ENCODE data around the gene FHOD3.

Gene FHOD3

GRCh38 chr18:36334798-36335197 is 37.3 kb downstream of the FHOD3 start:
- ATAC-seq (ENCODE audit: low read depth), result no peak
- Mint-ChIP-seq H3K4me3 (no peak overlapping the region), H3K9me3 (no peaks in the 10 kb centered on the region), H3K4me1 (no peaks in the 10 kb centered on the region), H3K27me3 (peaks cover 8% of the 10 kb centered on the region), H3K36me3 (no peaks in the 10 kb centered on the region), H3K27ac (no peak overlapping the region)
- DNase-seq (ENCODE audit: low spot score in 2 of 2), result no peak

- no peak for DNase-seq (ENCODE audit: low spot score in 2 of 2)
- Mint-ChIP-seq H3K36me3 (no peaks in the 10 kb centered on the region), H3K4me3 (no peak overlapping the region), H3K9me3 (no peaks in the 10 kb centered on the region), H3K27ac (no peak overlapping the region), H3K27me3 (peaks cover 6% of the 10 kb centered on the region), H3K4me1 (no peaks in the 10 kb centered on the region)
- no peak for ATAC-seq (ENCODE audit: low read depth)
Observed at GRCh38 chr18:36335476-36336279, 38.2 kb downstream of the FHOD3 start.

GRCh38 chr18:36337679-36338402 is 40.3 kb downstream of the FHOD3 start:
- Mint-ChIP-seq H3K9me3 (peaks cover 8% of the 10 kb centered on the region), H3K27ac (no peak overlapping the region), H3K4me3 (no peak overlapping the region), H3K4me1 (no peaks in the 10 kb centered on the region), H3K36me3 (no peaks in the 10 kb centered on the region), H3K27me3 (peaks cover 7% of the 10 kb centered on the region)
- ATAC-seq (ENCODE audit: low read depth), result no peak
- no peak for DNase-seq (ENCODE audit: low spot score in 2 of 2)

- ATAC-seq (ENCODE audit: low read depth) (no peak), DNase-seq (ENCODE audit: low spot score in 2 of 2) (no peak)
- Mint-ChIP-seq H3K27me3 (peaks cover 7% of the 10 kb centered on the region), H3K4me3 (no peak overlapping the region), H3K9me3 (peaks cover 8% of the 10 kb centered on the region), H3K4me1 (no peaks in the 10 kb centered on the region), H3K27ac (no peak overlapping the region), H3K36me3 (no peaks in the 10 kb centered on the region)
Observed at GRCh38 chr18:36338403-36338933, 41.0 kb downstream of the FHOD3 start.

DNA sequence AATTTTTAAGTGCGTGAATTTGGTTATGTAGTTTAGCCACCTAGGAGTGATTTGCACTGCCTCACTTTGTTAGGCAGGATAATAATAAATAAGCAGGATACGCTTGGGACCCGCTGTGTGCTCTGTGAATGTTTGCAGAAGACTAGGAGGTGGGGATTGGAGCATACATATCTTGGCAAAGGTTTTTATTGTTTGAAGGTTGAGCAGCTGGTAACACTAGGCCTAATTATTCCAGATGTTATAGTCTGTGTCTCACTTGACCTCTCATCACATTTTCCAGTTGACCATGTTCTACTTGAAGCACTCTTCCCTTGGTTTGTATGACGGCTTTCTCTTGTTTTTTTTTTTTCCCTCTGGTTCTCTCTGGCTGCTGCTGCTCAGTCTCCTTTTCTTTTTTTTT is 42.7 kb downstream of the FHOD3 start:
- ATAC-seq (ENCODE audit: low read depth) (no peak), DNase-seq (ENCODE audit: low spot score in 2 of 2) (no peak)
- H3K4me3 Mint-ChIP-seq, result no peak overlapping the region
- H3K4me1 Mint-ChIP-seq, result no peaks in the 10 kb centered on the region
- H3K27ac Mint-ChIP-seq, result no peak overlapping the region
- H3K27me3 Mint-ChIP-seq, result peaks cover 5% of the 10 kb centered on the region
- H3K36me3 Mint-ChIP-seq, result no peaks in the 10 kb centered on the region
- H3K9me3 Mint-ChIP-seq, result peaks cover 8% of the 10 kb centered on the region

- Mint-ChIP-seq H3K9me3 (peaks cover 9% of the 10 kb centered on the region), H3K36me3 (no peaks in the 10 kb centered on the region), H3K4me1 (no peaks in the 10 kb centered on the region), H3K27me3 (peaks cover 12% of the 10 kb centered on the region), H3K4me3 (no peak overlapping the region), H3K27ac (no peak overlapping the region)
- DNase-seq (ENCODE audit: low spot score in 2 of 2) (no peak), ATAC-seq (ENCODE audit: low read depth) (no peak)
Observed at GRCh38 chr18:36341944-36342343, 44.4 kb downstream of the FHOD3 start.

DNA sequence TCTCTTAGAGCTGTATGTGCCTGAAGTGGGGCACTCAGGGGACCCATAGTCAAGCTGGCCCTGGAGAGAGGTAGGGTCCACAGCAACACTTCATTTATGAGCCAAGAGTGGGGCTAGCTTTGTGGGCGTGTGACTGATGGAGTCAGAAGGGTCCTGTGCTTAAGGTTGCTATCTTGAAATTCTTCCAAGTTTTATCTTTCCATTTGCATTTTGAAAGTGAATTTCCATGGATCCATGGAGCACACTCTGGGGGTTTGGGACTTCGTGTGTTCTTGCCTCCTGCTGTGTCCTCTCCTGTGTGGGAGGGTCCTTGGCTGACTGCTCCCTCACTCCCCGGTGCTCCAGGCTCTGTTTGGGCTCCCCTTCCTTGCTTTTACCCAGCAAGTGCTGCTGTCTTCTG is 50.8 kb downstream of the FHOD3 start:
- peaks cover 1% of the 10 kb centered on the region for H3K9me3 Mint-ChIP-seq
- H3K27ac Mint-ChIP-seq, result no peak overlapping the region
- ATAC-seq (ENCODE audit: low read depth) (no peak), DNase-seq (ENCODE audit: low spot score in 2 of 2) (no peak)
- no peak overlapping the region for H3K4me3 Mint-ChIP-seq
- H3K4me1 Mint-ChIP-seq, result no peaks in the 10 kb centered on the region
- no peaks in the 10 kb centered on the region for H3K36me3 Mint-ChIP-seq
- peaks cover 15% of the 10 kb centered on the region for H3K27me3 Mint-ChIP-seq

DNA sequence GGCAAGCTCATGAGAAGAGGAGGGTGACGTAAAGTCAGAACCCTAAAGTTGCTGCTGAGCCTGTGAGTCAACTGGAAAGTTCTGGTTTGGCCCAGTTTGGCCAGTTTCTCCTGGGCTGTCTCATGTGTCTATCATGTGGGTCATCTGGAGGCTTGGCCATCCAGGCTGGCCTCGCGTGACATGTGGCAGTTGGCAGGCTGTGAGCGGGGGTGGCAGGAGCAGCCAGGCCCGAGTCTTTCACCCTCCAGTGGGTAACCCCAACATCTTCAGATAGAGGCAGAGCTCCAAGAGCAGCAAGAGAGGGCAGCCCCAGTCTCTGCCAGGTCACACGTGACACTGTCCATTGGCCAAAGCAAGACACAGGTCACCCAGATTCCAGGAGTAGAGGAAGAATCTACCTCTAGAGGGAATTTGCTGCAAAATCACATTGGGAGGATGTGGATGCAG is 51.5 kb downstream of the FHOD3 start:
- H3K9me3 Mint-ChIP-seq, result peaks cover 1% of the 10 kb centered on the region

DNA sequence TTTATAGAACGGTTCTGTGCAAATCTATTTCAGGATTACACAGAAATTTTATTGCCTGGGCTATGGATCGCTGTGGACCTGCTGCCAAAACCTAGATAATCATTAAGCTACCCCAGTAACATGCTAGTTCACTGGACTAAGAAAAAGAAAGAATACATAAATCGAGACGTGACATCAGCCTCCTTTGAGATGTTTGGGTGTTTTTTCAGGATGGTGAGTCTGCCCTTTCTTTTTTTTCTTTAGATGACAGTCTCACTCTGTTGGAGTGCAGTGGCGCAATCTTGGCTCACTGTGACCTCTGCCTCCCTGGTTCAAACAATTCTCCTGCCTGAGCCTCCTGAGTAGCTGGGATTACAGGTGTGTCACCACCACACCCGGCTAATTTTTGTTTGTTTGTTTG is 52.0 kb downstream of the FHOD3 start:
- Mint-ChIP-seq H3K4me1 (no peaks in the 10 kb centered on the region), H3K9me3 (peaks cover 1% of the 10 kb centered on the region), H3K4me3 (no peak overlapping the region), H3K27ac (no peak overlapping the region), H3K36me3 (no peaks in the 10 kb centered on the region), H3K27me3 (peaks cover 16% of the 10 kb centered on the region)
- DNase-seq (ENCODE audit: low spot score in 2 of 2), result no peak
- no peak for ATAC-seq (ENCODE audit: low read depth)

More for the DNA sequence above, 51.5 kb downstream of the FHOD3 start:
- DNase-seq (ENCODE audit: low spot score in 2 of 2) (no peak), ATAC-seq (ENCODE audit: low read depth) (no peak)
- Mint-ChIP-seq H3K27ac (no peak overlapping the region), H3K36me3 (no peaks in the 10 kb centered on the region), H3K27me3 (peaks cover 16% of the 10 kb centered on the region), H3K4me3 (no peak overlapping the region), H3K4me1 (no peaks in the 10 kb centered on the region)

DNA sequence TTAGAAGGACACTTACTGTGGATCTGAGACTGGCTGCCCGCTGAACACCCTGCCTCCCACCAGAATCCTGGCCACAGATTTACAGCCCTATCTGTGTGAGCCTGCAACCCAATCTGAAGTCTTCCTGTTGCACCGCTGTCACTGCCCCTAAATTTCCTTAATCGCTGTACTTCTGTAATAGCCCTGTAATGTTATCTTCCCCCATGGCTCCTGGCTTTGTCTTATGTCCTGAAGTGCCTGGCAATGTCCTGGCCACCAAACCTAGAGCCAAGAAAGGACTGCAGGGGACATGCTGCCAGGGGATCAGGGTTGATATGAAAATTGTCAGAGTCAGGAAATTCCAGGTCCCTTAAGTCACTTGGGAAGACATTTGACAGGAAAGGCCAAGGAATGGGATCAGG is 52.7 kb downstream of the FHOD3 start:
- Mint-ChIP-seq H3K27me3 (peaks cover 16% of the 10 kb centered on the region), H3K4me3 (no peak overlapping the region), H3K9me3 (peaks cover 1% of the 10 kb centered on the region), H3K27ac (no peak overlapping the region), H3K36me3 (no peaks in the 10 kb centered on the region), H3K4me1 (no peaks in the 10 kb centered on the region)
- ATAC-seq (ENCODE audit: low read depth) (no peak), DNase-seq (ENCODE audit: low spot score in 2 of 2) (no peak)

DNA sequence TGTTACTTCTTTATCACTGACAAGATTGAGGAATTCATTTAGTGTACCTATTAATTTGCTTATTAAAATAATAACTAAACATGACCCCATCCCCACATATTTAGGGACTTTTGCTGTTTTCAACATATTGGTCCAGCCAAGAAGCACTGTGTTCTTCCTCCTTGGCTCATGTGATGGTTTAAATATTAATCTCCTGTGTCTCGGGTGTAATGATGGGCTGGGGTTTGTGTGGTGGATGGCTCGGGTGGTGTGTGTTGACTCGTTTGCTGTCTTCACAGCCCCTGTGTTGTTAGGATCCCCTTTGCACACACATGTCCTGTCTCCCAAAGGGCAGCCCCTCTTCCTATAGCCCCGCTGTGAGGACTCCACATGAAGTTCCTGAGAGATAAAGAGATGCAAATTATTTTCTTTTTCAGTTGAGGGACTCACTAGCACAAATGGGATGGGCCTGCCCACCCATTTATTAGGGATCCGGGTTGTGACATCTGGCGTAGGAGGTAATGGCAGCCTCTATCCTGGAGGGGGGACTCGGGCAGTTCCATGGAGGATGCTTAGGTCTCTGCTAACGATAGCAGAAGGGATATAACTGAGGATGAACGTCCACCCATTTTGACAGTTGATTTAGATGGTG is 53.4 kb downstream of the FHOD3 start:
- Mint-ChIP-seq H3K27me3 (peaks cover 16% of the 10 kb centered on the region), H3K36me3 (no peaks in the 10 kb centered on the region), H3K9me3 (peaks cover 1% of the 10 kb centered on the region), H3K27ac (no peak overlapping the region), H3K4me3 (no peak overlapping the region), H3K4me1 (no peaks in the 10 kb centered on the region)
- no peak for DNase-seq (ENCODE audit: low spot score in 2 of 2)
- no peak for ATAC-seq (ENCODE audit: low read depth)

DNA sequence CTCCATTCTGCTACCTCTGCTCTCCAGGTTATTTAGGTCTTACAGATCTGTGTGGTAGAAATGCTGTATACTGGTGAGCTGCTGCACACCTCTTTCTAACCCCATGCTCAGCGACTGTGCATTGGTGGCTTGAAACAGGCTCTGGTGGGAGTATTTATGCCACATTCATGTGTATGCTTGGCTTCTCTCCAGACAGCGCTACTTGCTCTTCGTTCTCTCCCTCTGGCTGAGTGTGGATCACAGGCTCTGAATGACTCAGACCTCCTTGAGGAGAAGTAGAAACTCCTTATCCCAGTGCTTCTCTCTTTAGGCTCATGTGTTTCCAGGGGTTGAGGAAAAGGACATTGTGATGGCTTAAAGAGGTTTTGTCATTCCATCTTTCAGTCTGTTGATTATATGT is 54.9 kb downstream of the FHOD3 start:
- Mint-ChIP-seq H3K4me1 (no peaks in the 10 kb centered on the region), H3K4me3 (no peak overlapping the region), H3K36me3 (no peaks in the 10 kb centered on the region), H3K27ac (no peak overlapping the region), H3K27me3 (peaks cover 10% of the 10 kb centered on the region), H3K9me3 (no peaks in the 10 kb centered on the region)
- ATAC-seq (ENCODE audit: low read depth), result no peak
- DNase-seq (ENCODE audit: low spot score in 2 of 2), result no peak

GRCh38 chr18:36354989-36355388 is 57.5 kb downstream of the FHOD3 start:
- DNase-seq (ENCODE audit: low spot score in 2 of 2) (no peak), ATAC-seq (ENCODE audit: low read depth) (no peak)
- peaks cover 14% of the 10 kb centered on the region for H3K27me3 Mint-ChIP-seq
- H3K36me3 Mint-ChIP-seq, result no peaks in the 10 kb centered on the region
- no peak overlapping the region for H3K4me3 Mint-ChIP-seq
- H3K9me3 Mint-ChIP-seq, result no peaks in the 10 kb centered on the region
- H3K27ac Mint-ChIP-seq, result no peak overlapping the region
- no peaks in the 10 kb centered on the region for H3K4me1 Mint-ChIP-seq

DNA sequence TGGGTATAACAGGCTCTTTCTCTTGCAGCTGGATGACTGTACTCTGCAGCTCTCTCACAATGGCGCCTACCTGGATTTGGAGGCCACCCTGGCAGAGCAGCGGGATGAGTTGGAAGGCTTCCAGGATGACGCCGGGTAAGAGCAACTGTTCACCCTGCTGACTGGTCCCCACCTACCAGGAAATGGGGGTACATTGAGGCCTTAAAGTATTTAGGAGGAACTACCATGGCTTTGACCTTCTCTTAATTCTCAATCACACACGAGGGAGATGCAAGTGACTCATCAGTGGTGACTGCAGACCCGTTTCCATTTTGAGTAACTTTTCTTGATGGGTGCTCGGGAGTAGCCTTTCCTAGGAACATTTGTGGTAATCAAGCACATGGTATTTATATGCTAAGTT is 58.0 kb downstream of the FHOD3 start:
- Mint-ChIP-seq H3K27me3 (peaks cover 14% of the 10 kb centered on the region), H3K9me3 (no peaks in the 10 kb centered on the region), H3K4me3 (no peak overlapping the region), H3K27ac (no peak overlapping the region), H3K4me1 (no peaks in the 10 kb centered on the region), H3K36me3 (no peaks in the 10 kb centered on the region)
- DNase-seq (ENCODE audit: low spot score in 2 of 2), result no peak
- no peak for ATAC-seq (ENCODE audit: low read depth)
